ENCODE data around the gene ANKDD1A.

GRCh38 chr15:64944961-64945360, 33.3 kb downstream of the ANKDD1A start:
- no peak for TF ChIP-seq CTCF (conservative IDR thresholded peaks at IDR 0.05; ENCODE audit: low read depth, low read length)
- TF ChIP-seq EZH2 (IDR thresholded peaks at IDR 0.05; ENCODE audit: borderline replicate concordance, low read depth, low read length, poor library complexity, severe bottlenecking) = no peak
